GM21529 (cell line): Measurements from ENCODE around the gene DISC1.
A peak's percentile ranks its signal among the peaks of the same experiment; 100 is the strongest.
"Not testable (repeated sequence)": the region's sequence is repeated elsewhere in the genome, so short reads cannot be mapped to it uniquely, and the experiment has no call there.

Source experiments
- ATAC-seq: cut with Tn5 transposase; IDR thresholded peaks from one replicate; pipeline ENCODE4 v1.9.1; 2021; ENCODE audit not compliant: unreplicated experiment

The DISC1 gene

DNA sequence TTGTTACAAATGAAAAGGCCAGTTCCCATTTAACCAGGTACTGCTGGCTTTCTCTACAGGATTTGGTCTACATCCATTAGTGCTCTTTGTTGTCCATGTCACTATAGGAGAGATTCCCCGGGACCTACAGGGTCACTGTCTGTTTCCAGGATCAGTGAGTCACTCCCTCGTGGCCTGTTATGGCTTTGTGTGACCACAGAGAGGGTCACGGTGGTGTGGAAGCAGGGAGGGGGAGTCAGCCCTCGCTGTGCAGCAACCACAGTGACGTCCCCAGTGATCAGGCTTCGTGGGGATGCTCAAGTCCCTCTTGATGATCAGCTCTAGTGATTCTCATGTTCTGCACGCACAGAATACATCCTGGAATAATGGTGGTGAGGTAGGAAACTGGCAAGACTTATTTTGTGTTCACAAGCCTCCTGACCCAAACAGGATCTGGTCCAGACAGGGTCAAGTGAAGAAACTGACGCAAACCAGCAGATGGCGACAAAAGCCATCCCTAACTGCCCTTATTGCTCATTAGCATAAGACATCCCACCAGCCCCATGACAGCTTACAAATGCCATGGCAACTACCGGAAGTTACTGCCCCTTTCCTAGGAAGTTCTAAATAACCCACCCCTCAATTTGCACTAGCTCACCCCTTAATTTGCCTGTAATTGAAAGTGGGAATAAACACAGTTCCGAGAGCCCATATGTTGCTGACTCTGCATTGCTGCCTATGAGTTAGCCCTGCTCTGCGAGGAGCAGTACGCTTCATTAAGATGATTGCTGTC lies 98.5 kb downstream of the DISC1 start:
- ATAC-seq, result no peak

DNA sequence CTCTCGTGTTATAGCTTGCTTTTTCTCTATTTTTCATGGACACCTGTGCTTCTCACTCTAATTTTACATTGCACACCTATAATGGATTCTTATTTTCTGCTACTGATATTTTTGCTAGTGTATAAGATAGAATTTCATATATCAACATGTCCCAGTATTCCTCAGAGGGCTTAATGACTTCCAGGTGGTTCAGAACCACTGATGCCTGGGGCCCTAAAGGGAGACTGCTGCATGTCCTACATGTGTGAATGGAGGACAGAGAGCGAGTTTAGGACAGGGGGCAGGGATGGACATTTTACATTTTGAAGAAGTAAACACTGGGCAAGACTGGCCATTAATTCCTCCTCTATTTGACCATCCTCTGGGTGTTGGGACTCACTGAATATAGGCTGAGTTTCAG lies 100.6 kb downstream of the DISC1 start:
- ATAC-seq, result no peak

DNA sequence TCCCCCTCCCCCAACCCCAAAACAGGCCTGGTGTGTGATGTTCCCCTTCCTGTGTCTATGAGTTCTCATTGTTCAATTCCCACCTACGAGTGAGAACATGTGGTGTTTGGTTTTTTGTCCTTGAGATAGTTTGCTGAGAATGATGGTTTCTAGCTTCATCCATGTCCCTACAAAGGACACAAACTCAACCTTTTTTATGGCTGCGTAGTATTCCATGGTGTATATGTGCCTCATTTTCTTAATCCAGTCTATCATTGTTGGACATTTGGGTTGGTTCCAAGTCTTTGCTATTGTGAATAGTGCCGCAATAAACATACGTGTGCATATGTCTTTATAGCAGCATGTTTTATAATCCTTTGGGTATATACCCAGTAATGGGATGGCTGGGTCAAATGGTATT lies 102.4 kb downstream of the DISC1 start:
- ATAC-seq, result not testable (repeated sequence)

DNA sequence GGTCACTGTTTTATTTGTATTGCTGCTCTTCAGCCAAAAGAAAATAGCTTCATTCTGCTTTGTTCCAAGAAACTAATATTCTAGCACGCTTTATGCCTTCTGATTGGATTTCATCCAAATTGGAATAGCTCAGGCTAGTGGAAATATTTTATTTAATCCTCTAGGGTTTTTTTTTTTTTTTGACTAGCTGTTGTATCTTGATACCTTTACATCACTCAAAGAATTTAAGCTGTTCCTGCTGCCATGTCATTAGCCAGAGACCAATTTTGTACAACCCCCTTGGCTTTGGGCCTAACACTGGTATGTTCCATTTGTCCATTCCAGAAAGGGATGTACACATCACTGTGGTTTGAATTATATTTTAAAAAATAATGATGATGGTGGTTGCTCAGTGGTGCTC lies 103.0 kb downstream of the DISC1 start:
- no peak for ATAC-seq

DNA sequence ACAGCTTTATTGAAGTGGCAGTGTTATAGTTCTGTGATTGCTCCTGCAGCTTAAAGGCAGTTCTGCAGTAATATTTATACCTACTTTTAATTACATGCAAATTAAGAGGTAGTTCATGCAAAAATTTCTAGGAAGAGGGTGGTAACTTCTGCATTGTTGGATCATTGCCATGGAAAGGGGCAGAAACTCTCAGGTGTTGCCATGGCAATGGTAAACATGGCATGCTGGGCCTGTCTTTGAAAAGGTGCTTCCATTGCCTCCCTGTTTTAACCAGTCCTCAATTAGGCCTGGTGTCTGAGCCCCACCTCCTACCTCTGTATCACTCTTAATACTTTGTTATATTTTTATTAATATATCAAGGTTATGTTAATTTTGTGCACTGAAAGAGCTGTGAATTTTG lies 104.7 kb downstream of the DISC1 start:
- ATAC-seq, result no peak

DNA sequence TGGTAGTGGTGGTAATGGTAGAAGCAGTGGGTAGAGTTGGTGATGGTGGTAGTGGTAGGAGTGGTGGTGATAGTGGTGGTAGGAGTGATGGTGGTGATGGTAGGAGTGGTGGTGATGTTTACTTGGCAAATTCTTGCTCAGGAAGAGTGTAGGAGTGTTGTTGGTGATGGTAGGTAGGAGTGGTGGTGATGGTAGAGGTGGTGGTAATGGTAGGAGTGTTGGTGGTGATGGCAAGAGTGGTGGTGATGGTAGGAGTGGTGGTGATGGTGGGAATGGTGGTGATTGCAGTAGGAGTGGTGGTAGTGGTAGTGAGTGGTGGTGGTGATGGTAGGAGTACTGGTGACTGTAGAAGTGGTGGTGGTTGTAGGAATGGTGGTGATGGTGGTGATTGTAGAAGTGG lies 106.5 kb downstream of the DISC1 start:
- ATAC-seq, result no peak

DNA sequence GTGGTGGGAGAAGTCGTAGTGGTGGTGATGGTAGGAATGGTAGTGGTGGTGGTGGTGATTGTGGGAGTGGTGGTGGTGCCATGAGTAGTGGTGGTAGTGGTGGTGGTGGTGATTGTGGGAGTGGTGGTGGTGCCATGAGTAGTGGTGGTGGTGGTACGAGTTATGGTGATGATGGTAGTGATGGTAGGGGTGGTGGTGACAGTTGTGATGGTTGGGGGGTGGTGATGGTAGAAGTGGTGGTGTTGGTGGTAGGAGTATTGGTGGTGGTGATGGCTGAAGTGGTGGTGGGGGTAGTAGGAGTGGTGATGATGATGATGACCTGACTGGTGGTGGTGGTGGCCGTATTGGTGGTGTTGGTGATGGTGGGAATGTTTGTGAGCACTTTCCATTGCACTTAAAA lies 107.1 kb downstream of the DISC1 start:
- ATAC-seq, result no peak

DNA sequence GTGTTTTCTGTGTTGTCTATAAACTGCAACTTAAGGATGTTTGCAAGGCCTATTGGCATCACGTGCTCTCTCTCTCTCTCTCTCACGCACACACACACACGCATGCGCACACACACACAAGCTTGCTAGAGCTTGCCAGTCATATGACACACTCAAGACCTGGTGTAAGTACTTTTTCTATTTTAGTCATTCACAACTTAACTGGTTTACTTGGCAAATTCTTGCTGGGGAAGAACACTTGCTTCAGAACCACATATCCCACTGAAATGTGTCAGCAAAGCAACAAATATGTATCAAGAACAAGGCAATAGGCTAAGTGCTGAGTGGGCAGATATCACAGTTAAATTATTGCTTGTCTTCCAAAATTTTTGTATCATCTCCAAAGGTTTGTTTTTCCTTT lies 107.8 kb downstream of the DISC1 start:
- no peak for ATAC-seq

DNA sequence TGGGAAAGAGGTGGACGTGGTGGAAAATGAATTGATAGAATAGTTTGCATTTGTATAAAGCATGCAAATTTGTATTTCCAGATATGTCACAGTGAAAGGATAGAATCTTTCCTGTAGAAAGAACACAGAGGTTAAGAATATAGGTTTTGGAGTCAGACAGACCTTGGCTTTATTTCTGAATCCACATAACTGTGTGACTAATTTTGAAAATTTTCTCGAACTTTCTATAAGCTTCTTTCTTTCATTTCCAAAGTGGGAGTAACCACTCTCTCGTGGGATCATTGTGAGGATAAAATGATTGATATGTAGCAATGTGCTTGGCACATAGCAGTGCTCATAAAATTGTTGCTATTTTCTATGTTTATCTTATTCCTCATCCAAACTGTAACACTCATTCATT lies 108.8 kb downstream of the DISC1 start:
- ATAC-seq, result no peak

DNA sequence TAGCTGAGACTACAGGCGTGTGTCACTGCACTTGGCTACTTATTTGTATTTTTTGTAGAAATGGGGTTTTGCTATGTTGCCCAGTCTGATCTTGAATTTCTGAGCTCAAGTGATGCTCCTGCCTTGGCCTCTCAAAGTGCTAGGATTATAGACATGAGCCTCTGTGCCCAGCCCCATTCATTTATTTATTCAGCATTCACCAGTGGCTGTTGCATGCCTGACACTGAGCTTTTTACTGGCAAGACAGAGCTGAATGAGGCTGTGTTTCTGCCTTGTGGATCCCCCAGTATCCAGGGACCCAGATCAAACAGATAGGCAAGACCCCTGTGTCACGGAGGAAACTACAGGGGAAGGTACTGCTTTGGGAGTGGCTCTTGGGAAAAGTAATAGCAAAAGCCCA lies 109.4 kb downstream of the DISC1 start:
- ATAC-seq, result no peak

DNA sequence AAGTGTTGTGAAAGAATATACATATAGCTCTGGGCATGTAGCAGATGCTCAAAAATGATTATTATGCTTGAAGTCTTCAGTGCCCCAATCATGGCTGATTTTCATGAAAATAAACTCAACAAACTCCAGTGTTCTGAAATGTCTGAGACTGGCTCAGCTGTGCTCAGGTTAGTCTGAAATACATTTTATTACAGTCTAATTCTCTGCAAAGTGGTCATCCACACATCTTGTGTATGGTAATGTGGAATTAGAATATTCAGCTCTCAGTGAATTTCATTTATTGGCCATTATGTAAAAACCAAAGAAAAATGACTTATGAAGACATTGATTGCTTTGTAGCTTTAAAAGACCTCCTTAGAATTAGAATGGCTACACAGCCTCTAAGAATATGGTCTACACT lies 109.9 kb downstream of the DISC1 start:
- no peak for ATAC-seq

DNA sequence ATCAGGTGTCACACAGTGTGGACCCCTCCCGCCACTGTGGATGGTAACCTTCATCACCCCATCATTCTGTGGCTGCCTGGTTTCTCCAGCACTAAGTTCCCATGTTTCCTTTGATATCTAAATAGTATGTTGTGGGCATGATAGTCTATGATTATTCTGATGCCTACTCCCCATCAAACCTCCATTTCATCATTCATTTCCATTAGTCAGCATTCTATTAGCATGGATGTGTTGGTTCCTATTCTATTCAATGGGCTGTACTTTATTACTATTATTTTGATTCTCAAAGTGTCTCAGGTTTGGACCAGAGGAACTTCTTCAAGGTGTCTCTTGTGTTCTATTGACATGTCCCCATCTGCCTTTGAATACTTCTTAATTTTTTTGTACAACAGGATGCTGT lies 112.0 kb downstream of the DISC1 start:
- no peak for ATAC-seq

DNA sequence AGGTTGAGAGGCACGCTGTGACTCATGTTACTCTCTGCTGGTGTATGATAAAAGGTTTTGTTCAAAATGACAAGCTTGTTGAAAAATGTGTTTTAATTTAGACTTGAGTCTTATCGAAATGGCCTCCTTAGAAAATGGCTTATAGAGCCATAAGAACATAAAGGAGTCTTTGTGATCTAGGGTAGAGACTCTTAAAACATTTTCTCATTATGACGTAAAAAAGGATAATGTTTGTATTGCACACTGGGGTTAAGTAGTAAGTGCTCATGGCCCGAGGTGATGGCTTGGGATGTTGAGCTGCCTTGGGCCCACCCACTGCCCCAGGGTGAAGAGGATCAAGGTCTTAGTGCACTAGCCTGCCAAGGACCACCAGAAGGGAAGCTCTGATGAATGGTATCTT lies 117.4 kb downstream of the DISC1 start:
- no peak for ATAC-seq

DNA sequence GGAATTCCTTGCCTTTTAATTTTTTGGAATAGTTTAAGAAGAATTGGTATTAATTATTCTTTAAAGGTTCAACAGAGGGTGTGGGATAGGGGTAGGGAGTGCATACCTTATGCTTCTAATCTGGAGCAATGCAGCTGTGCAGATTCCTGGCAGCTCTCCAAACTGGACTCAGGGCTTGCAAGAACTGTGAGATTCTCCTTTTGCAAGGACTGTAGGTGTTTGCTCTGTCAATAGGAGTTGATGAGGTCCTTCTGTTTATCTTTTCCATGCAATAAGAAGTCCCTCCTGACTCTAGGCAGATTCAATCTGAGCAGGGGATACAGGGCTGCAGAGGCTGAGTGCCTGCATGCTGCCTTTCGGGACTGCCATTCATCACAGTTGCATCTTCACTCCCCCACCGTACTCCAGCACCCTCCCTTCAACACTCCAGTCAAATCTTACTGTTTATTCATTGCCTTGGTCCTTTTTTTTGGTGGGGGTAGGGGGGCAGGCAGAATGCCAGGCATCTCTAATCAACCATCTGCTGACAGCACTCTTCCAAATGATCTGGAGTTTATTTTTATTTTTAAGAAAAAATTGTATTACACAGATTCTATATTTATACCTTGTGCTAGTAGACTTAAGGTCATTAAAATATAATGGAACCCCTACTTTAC lies 122.3 kb downstream of the DISC1 start:
- no peak for ATAC-seq

DNA sequence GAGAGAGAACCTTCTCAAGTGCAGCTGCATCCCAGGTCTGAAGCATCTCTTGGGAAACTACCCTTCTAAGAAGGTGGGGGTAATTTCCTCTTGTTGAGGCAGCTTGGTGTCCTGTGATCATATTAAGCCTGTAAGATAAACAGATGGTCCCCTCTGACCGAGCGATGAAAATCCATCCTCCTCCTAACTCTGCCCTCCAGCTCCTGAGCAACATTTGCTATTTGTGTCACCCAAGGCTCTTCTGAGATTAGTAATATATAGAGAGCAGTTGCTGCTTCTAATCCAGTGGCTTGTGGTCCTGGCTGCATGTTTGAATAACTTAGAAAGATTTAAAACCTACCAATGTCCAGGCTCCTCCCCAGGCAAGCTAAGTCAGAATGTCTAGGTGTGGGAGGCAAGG lies 123.7 kb downstream of the DISC1 start:
- ATAC-seq, result no peak

DNA sequence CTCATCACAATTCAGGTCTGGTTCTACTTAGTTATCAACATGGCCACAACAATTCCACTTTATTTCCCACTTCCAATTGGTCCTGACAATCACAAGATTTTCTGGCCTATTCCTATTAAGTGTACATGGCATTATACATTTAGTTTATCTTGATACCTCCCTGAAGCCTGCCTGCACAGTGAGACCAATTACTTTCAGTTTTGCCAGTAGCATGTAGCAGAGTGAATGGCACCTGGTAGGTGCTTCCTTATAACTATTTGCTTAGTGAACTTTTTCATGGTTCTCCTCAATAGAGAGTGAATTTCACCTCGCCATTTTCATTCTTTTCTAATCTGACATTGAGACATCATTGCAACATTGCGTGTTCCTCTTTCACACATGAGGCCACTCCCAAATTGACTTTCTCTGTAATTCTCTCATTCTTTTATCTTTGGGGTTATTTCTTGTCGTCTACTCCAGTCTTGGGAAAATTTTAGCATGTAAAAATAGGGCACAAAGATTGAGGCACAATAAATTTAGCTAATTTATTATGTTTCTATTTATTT lies 124.3 kb downstream of the DISC1 start:
- no peak for ATAC-seq

DNA sequence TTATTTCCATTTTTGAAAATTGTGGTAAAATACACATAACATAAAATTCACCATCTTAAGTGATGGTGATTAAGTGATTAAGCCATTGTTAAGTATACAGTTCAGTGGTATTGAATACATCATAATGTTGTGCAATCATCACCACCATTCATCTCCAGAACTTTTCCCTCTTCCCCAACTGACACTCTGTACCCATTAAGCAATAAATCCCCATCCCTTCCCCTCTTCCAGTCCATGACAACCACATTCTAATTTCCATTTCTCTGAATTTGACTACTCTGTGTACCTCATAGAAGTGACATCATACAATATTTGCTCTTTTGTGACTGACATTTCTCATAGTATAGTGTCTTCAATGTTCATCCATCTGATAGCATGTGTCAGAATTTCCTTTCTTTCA lies 124.8 kb downstream of the DISC1 start:
- ATAC-seq, result no peak

DNA sequence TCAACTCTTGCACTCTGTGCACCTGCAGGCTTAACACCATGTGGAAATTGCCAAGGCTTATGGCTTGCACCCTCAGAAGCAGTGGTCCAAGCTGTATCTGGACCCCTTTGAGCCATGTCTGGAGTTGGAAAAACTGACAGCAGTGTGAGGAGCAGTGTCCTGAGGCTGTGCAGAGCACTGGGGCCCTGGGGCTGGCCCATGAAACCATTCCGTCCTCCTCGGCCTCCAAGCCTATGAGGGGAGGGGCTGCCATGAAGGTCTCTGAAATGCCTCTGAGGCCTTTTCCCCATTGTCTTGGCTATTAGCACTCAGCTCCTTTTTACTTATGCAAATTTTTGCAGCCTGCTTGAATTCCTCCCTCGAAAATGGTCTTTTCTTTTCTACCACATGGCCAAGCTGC lies 126.7 kb downstream of the DISC1 start:
- no peak for ATAC-seq

DNA sequence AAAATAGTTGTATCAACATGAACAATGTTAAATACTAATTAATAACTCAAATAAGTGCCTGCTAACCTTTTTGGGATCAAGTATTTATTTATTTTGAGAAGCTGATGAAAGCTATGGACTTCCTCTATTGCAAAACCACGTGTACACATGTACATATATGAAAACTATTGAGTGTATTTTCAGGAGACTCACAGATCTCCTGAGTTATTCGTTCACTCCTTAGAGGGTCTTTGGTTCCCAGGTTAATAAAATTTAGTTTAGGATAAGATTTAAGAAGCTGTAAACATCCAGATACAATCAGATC lies 130.5 kb downstream of the DISC1 start:
- ATAC-seq, result peak; percentile 45

DNA sequence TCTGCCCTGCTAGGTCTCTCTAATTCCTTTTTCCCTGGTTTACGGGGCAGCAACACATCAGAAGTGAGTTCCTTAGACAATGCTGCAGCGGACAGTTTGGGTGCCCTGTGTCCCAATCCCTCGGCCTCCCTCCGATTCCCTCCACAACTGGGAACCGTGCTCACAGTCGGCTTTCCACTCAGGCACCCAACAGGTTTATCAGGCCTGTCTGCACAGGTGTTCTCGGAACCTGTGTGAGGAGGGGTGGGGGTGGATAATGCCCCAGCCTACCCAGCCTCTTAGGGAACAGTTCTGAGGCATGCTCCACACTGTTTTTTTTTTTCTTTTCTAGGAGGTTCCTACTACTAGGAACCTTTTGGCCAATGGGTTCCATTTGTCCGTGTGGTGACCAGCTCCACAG lies 131.2 kb downstream of the DISC1 start:
- ATAC-seq, result no peak

DNA sequence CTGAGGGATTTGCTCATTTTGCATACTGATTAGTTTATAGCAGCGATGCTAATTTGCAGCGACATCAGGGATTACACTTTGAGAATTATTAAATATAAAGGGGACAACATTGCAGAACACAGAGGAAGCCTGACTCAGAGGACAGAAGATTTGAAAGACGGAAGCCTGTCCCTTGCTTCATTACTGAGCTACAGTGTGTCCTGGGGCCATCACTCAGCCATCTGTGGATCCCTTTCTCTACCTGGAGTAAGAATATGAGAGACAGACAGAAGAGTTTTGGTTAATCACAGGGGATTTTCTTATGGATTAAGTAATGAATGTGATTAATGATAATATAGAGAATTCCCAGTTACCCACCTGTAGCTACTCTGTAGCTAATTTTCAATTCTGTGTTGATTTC lies 134.7 kb downstream of the DISC1 start:
- ATAC-seq, result no peak

DNA sequence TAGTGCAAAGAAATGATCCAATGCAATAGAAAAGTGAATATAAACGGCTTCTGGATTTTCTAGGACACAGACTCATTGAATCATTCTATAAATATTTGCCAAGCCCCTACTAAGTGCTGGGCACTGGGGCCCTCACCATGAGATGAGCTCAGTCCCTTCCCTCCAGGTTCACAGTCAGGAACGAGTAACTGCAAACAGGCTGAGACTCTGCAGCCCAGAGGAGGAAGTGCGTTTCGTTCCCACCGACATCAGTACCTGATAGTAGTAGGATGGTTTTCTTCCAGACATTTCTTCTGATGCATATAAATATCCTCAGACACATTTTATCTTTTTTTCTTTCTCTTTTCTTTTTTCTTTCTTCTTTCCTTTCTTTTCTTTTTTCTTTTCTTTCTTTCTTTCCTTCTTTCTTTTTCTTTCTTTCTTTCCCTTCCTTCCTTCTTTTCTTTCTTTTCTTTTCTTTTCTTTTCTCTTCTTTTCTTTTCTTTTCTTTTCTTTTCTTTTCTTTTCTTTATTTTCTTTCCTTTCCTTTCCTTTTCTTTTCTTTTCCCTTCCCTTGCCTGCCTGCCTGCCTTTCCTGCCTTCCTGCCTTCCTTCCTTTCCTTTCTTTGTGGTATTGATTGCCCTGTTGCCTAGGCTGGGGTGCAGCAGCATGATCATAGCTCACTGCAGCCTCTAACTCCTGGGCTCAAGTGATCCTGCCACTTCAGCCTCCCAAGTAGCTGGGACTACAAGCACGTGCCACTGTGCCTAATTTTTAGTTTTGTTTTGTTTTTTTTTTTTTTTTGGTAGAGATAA lies 135.4 kb downstream of the DISC1 start:
- no peak for ATAC-seq
